GM19238 (cell line): Measurements from ENCODE around the gene SLC41A3.
"Not testable (repeated sequence)": the region's sequence is repeated elsewhere in the genome, so short reads cannot be mapped to it uniquely, and the experiment has no call there.

Experiments used
- DNase-seq: peaks from one replicate; pipeline ENCODE4 v3.0.0; 2011; ENCODE audit warnings: low spot score; ENCODE audit not compliant: insufficient read length

The SLC41A3 gene

GRCh38 chr3:126106336-126107202 lies 22.6 kb upstream of the SLC41A3 start:
- DNase-seq, result no peak

DNA sequence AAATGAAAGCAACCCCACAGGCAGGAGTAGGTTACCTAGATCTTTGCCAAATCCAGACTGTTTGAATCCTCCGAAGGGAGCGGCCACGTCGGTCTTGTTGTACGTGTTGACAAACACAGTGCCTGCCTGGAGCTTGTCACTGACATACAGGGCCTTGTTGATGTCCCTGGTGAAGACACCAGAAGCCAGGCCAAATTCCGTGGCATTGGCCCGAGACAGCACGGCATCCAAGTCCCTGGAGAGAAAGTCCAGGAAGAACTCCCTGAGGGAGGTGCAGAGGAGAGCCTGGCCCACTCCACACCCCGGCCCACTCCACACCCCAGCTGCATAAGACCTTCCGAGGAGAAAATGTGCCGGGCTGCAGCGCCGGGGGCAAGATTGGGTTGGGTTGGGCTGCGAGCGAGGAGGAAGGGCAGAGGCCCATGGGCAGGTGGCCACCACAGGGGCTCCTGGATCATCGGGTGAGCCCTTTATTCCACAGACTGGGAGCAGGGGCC lies 21.8 kb upstream of the SLC41A3 start:
- DNase-seq, result no peak

- no peak for DNase-seq
Observed at GRCh38 chr3:126104742-126105605, 21.1 kb upstream of the SLC41A3 start.

- DNase-seq, result no peak
Observed at GRCh38 chr3:126104028-126104635, 20.2 kb upstream of the SLC41A3 start.

DNA sequence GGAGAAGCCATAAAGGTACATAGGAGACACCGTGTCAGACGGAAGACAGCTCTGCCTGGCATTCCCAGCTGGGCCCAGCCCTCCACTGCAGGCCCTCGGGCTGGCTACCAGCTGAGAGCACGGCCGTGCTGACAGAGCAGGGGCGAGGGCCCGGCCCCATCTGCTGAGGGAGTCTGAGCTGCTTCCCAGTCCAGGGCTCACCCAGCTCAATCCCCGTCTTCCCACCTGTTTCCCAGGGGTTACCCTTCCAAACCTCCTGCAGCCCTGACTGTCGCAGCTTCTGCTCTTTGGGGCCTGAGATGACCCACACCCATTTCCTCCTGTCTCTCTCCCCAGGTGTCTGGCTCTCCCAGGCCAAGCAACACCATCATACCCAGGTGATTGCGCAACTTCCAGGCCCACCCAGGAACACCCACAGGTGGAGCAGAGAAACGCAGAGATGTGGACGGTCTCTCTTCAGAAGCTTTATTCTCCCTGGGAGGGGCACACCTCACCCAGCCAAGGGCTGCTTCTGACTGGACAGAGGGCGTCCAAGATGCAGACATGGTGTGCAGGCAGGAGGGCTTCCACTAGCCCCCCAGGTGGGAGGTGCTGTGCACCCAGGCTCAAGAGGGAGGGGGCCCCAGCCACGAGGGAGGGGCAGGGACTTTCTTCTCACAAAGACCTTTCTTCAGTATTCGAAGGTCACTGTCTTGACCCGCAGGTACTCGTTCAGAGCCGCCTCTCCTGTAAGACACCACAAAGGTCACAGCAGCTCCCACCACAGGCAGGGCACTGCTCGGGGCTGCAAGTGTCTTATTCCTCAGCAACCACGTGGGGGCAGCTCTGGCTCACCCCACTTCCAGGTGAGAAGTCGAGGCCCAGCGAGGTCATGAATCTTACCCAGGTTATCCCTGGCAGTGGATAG lies 19.4 kb upstream of the SLC41A3 start:
- DNase-seq, result no peak

DNA sequence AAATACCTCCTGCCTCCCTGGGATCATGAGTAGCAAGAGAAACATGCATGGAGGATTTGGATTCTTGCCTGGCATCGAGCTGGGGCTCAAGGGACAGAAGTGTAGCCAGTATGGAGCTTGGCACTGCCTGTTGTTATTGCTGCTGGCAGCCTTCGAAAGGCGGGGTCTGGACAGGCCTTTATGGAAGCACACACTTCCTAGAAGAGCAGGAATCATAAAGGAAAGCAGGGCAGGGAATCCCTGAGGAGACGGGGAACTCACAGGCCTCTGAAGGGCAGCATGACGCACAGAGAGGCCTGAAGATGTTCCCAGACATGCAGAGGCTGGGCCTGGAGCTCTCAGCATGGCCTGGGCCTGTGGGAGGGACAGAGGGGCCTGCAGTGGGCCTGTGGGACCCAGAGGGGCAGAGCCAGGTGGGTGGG lies 18.6 kb upstream of the SLC41A3 start:
- no peak for DNase-seq

GRCh38 chr3:126102011-126102410 lies 18.1 kb upstream of the SLC41A3 start:
- DNase-seq, result no peak

DNA sequence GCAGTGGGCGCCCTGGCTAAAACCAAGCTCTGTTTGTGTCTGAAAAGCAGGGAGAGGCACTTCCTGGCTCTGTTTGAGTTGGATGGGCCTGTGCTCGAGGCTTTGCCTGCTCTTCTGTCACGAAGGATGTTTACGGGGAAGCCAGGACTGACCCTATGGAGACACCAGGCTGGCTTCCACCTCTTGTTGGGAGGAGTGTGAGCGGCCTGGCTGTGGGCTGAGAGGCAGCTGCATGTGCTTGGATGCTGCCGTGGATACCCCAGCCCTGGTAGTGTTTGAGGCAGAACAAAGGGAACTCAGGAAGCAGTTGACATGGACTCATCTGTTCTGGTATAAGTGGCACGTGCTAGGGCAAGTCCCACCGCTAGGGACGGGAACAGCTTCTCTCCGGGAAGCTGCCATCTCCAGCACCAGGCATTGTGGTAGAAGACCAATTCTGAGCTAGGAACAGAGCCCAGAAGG lies 17.6 kb upstream of the SLC41A3 start:
- no peak for DNase-seq

DNA sequence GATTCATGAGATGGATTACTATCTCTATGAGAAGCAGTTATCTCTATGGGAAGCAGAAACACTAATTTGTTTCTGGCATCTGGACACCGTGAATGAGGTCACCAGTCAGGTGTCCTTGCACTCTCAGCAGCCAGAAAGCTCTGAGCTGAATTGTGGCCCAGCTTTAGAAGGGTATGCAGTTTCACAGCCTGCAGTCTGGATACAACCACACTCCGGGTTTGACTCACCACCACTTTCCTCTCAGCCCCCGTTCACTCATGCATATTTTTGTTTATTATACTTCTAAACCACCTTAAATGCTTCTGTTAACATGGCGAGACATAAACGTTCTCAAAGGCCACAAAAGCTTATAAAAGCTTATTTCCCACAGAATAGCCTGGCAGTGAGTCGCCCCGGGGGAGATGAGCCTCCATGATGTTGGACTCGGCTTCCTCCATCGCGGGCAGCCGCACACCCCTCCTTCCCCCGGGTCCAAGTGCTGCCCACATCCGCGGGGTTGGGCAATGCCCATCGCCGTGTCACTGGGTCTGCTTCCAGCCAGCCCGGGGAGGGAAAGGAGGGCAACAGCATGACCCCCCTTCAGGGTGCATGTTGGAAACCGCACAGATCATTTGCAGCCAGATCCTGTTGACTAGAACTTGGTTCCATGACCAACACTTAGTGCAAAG lies 16.8 kb upstream of the SLC41A3 start:
- no peak for DNase-seq

DNA sequence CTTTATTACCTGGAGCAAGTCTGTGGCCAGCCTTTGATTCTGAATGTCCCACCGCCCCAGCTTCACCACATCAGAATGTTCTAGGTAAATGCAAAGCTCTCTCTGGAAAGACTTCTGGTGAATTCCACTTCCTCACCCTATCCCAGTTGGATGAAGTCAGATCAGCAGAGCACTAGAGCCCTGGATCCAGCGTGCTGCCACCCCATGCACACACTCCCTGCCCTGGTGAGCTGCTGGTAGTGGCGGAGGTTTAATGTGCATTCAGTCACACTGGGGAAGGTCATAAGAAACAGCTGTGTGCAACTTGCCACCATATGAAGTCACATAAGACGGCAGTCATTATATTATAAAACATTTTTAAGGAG lies 16.3 kb upstream of the SLC41A3 start:
- DNase-seq, result no peak

- no peak for DNase-seq
Observed at GRCh38 chr3:126098391-126098858, 14.5 kb upstream of the SLC41A3 start.

DNA sequence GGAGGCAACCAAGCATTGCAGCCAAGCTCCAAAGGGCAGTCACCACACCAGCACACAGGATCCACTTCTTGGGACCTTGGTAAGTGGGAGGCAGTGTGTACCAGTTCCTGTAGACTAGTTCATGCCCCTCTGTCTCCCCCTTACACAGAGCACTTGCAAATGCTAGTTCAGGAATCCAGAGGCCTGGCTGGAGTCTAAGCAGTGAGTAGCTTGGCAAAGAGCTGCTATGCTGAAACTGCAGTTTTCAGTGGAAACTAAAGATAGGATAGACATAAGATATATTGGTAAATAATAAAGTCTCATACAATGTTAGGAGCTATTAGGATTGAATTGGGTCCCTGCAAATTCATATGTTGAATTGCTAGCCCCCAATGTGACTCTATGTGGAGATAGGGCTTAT lies 13.9 kb upstream of the SLC41A3 start:
- DNase-seq, result no peak

- not testable (repeated sequence) for DNase-seq
Observed at GRCh38 chr3:126096274-126096673, 12.3 kb upstream of the SLC41A3 start.

DNA sequence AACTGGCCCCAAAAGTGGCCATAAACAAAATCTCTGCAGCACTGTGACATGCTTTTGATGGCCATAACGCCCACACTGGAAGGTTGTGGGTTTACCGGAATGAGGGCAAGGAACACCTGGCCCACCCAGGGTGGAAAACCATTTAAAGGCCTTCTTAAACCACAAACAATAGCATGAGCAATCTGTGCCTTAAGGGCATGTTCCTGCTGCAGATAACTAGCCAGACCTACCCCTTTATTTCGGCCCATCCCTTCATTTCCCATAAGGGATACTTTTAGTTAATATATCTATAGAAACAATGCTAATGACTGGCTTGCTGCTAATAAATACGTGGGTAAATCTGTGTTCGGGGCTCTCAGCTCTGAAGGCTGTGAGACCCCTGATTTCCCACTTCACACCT lies 8.2 kb upstream of the SLC41A3 start:
- not testable (repeated sequence) for DNase-seq

GRCh38 chr3:126087552-126088175 lies 3.7 kb upstream of the SLC41A3 start:
- DNase-seq, result no peak

- DNase-seq, result no peak
Observed at GRCh38 chr3:126085841-126086240, 1.9 kb upstream of the SLC41A3 start.

- DNase-seq, result no peak
Observed at GRCh38 chr3:126085276-126085675, 1.4 kb upstream of the SLC41A3 start.

GRCh38 chr3:126084768-126085180 lies 850 bp upstream of the SLC41A3 start:
- no peak for DNase-seq

- DNase-seq, result peak; percentile 63
Observed at GRCh38 chr3:126083511-126083912, 412 bp downstream of the SLC41A3 start.

- no peak for DNase-seq
Observed at GRCh38 chr3:126083138-126083445, 832 bp downstream of the SLC41A3 start.
